PFSK-1 (cell line): ENCODE measurements around the gene GTPBP1.

Experiments used
- POLR2AphosphoS5 ChIP-seq: IDR thresholded peaks from 2 replicates; pipeline ENCODE4 v1.6.1; 2012; ENCODE audit warnings: low read depth, mild to moderate bottlenecking, control low read depth, low read length, moderate library complexity
- TF ChIP-seq, protein P1 (sequence below), 2 experiments: IDR thresholded peaks; 2 replicates each; pipeline versions ENCODE4 v1.6.1 to v1.8.0; 2011 to 2012; ENCODE audit warnings: low read depth in 2 of 2, low read length in 2 of 2, control low read depth in 1 of 2, inconsistent platforms in 1 of 2, mild to moderate bottlenecking in 1 of 2, moderate library complexity in 1 of 2; ENCODE audit not compliant: insufficient read depth in 1 of 2

- no peak for TF ChIP-seq POLR2AphosphoS5
- TF ChIP-seq, protein P1, sequence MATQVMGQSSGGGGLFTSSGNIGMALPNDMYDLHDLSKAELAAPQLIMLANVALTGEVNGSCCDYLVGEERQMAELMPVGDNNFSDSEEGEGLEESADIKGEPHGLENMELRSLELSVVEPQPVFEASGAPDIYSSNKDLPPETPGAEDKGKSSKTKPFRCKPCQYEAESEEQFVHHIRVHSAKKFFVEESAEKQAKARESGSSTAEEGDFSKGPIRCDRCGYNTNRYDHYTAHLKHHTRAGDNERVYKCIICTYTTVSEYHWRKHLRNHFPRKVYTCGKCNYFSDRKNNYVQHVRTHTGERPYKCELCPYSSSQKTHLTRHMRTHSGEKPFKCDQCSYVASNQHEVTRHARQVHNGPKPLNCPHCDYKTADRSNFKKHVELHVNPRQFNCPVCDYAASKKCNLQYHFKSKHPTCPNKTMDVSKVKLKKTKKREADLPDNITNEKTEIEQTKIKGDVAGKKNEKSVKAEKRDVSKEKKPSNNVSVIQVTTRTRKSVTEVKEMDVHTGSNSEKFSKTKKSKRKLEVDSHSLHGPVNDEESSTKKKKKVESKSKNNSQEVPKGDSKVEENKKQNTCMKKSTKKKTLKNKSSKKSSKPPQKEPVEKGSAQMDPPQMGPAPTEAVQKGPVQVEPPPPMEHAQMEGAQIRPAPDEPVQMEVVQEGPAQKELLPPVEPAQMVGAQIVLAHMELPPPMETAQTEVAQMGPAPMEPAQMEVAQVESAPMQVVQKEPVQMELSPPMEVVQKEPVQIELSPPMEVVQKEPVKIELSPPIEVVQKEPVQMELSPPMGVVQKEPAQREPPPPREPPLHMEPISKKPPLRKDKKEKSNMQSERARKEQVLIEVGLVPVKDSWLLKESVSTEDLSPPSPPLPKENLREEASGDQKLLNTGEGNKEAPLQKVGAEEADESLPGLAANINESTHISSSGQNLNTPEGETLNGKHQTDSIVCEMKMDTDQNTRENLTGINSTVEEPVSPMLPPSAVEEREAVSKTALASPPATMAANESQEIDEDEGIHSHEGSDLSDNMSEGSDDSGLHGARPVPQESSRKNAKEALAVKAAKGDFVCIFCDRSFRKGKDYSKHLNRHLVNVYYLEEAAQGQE (IDR thresholded peaks at IDR 0.05; ENCODE audit: insufficient read depth in 1 of 2, low read depth in 2 of 2, low read length in 2 of 2) = no peak
Measured at GRCh38 chr22:38697425-38698089, 8.2 kb upstream of the GTPBP1 start.
